Left lobe of liver (tissue), 2 donors: ENCODE data around the gene PPP6R3. TPM values are rescaled to one million over a fixed set of nuclear protein-coding genes. Genes with fewer than 3 reads are reported as not detected.
"Not testable (repeated sequence)": the region's sequence is repeated elsewhere in the genome, so short reads cannot be mapped to it uniquely, and the experiment has no call there.

Experiments used
- ATAC-seq: fragments of 200-7000 bp; cut with Tn5 transposase; one replicate; pipeline ENCODE4 v1.9.1; 2020; ENCODE audit warnings: mild to moderate bottlenecking, moderate library complexity
- DNase-seq: peaks from one replicate; pipeline ENCODE4 v3.0.0-alpha.2; 2020; ENCODE audit warnings: low spot score
- total RNA-seq: library from RNA; stranded (reverse); gene quantifications from one replicate; pipeline ENCODE4 v1.2.1, GENCODE V29; 2021
- donor health status: DM: no; HTN: no; CAD: no; lungs with moderate emphysema.
- donor health status: DM: no; HTN: yes; CAD: no.

PPP6R3 gene
- total RNA-seq, 1 donor from 2014 or later = 35.1 TPM

DNA sequence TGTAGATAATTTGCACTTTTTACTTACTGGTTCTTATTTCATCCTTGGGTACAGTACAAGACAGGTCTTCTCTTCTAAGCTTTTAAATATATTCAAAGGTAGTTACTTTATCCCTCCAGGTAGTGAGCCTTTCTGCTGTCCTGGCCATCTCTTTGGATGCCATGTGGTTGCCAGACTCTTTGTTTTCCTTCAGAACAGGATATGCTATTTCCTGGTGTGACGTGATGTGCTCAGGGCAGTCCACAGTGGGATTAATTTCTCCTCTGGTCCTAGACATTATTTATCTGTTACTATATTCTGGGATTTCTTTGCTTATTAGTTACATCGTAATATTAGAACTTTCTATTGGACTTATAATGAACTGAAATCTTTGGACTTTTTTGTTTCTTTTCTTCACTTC, 63.7 kb downstream of the PPP6R3 start:
- ATAC-seq = peak; percentile 20
- no peak for DNase-seq

DNA sequence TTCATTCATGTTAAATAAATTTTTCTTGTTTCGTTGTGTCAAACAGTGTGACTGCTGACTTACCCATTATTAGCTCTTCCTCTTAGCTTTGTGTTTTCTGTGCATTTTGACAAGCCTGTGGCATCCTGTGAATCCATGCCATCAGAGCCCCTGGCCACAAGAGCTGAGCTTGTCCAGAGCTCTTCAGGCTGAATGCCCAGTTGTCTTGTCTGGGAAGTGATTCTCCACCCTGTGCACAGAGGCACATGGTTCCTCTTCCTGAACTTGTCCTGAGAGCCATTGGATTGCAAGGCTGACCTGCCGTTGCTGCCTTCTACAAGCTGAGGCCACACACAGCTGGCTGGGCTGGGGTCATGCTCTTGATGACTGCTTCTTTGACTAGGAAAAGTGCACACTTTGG, 64.1 kb downstream of the PPP6R3 start:
- no peak for DNase-seq
- peak; percentile 22 for ATAC-seq

- DNase-seq (no peak), ATAC-seq (no peak)
Measured at GRCh38 chr11:68525336-68525735, 64.8 kb downstream of the PPP6R3 start.

GRCh38 chr11:68525930-68526329, 65.4 kb downstream of the PPP6R3 start:
- no peak for ATAC-seq

GRCh38 chr11:68527585-68527984, 67.0 kb downstream of the PPP6R3 start:
- DNase-seq (no peak), ATAC-seq (no peak)

More at GRCh38 chr11:68525930-68526329, 65.4 kb downstream of the PPP6R3 start:
- no peak for DNase-seq

DNA sequence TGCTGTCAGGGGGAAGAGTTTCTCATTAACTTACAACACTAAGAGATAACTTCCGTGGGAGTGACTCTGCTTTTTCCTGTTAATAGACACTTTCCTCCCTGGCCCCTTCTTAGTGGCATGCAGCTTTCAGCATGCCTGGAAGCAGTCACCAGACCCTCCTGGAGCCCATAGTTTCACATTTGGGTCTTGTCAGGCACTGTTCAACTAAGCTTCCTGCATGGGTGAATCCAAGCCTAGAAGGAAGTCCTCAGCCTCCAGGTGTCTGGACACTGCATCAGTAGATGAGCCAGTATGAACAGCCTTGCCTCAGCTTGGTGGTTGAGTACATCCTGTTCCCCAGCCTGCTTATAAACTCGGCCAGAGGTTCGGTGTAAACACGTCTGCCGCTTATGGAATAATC, 68.1 kb downstream of the PPP6R3 start:
- ATAC-seq (no peak), DNase-seq (no peak)

DNA sequence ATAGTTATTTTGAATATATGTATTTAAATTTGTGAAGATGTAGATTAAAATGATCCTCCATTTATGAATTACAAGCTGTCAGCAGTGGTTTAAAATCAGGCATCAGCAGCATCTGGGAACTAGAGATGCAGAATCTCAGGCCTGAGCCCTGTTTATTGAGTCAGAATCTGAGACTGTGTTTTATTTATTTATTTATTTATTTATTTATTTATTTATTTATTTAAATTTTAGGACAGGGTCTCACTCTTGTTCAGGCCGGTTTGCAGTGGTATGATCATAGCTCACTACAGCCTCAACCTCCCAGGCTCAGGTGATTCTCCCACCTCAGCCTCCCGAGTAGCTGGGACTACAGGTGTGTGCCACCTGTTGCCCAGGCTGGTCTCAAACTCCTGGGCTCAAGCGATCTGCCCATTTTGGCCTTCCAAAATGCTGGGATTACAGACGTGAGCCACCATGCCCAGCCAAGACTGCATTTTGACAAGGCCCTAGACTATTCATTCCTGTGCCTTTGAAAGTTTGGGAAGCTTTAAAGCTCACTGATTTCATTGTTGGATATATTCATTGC, 70.7 kb downstream of the PPP6R3 start:
- no peak for DNase-seq
- ATAC-seq = no peak

DNA sequence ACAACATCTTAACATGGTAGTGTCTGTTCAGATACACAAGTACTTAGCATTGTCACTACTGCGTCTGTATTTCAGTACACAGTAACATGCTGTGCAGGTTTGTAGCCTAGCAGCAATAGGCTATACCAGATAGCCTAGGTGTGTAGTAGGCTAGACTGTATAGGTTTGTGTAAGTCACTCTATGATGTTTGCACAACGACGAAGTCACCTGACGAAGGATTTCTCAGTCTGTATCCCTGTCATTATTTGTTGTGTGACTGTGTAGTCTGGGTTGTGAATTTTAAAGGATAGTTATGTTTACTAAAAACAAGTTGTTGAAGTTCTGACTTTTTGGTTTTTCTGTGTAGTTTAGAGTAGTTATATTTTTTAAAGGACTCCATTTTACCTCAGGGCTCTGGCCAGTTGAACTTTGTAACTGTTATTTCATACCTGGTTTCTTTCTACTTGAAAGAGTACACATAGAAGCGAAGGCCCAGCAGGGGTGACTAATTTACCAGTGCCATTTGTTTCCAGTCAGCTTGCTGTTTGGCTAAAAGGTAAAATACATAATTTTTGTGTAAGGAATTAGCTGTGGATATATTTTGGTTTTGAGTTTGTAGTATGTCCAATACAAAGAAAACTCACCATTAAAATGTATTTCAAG, 72.3 kb downstream of the PPP6R3 start:
- DNase-seq (no peak), ATAC-seq (peak; percentile 83)

DNA sequence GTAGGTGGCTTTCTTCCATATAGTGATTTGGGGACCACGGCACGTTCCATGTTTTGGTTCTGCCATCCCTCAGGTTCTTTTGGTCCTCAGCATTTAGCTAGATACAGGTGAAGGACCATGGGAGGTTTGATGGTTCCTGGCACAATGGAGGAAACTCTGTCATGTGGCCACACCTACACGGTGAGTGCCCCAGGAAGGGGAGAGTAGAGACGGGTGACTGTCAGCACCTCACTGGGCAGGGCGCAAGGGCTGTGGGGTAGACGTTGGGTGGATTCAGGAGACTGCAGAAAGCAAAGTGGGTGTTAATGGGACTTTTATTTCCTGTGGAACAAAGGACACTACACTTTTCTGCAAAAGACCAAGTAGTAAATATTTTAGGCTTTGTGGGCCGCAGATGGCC, 73.4 kb downstream of the PPP6R3 start:
- ATAC-seq = no peak
- no peak for DNase-seq

DNA sequence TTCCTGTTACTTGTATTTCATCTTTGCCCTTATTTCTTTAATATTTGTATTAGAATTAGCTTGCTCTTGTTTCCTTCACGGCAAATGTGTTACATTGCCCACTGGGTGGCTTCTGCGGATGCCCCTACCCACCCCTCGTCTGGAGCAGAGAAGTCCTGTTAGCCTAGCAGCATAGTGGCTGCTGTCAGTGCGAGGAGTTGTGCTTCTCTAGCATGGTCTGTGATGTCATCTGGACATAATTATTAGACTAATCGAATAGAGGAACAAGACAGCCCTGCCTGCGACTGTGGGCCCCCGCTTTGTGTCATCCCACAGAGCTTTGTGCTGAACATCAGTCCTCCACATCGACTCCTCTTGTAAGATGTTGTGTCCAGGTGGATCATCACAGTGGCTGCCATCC, 74.5 kb downstream of the PPP6R3 start:
- no peak for ATAC-seq
- DNase-seq = no peak

DNA sequence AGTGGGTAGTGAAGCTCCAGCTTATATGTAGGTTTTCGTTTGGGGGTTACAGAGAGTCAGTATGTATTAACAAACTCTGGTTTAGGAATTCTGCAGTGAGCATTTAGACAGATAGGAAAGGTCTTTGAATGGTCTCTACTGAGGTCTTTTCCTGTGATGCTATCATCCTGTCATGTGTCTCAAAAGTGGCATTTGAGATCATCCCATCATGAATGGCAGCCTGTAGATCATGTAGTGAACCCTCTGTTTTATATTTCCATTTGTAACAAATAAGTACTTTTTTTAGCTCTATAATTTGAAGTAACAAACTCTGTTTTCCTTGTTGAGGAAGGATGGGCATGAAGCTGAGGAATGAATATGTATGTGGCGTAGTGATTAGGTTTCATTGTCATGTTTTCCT, 76.2 kb downstream of the PPP6R3 start:
- no peak for ATAC-seq
- DNase-seq = no peak

- DNase-seq (no peak), ATAC-seq (no peak)
Measured at GRCh38 chr11:68538025-68538424, 77.5 kb downstream of the PPP6R3 start.

DNA sequence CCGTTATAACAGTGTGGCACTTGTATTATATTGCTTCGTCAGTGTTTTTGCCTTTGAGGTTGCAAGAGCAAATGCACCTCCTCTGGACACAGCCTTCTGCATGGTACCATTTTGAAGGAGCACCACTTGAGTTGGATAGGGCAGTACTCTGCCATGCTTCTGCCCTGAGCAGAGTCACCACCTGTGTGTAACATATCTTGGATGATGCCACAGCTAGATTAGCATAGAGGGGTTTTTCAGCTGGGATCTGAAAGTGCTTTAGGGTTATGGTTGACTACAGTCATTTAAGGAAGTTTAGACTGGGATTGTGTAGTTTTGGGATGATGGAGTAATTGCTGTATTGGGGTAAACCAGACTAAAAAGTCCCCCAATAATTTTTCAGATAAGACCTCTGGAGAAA, 78.8 kb downstream of the PPP6R3 start:
- no peak for DNase-seq
- ATAC-seq = no peak

- DNase-seq, ATAC-seq: not testable (repeated sequence)
Measured at GRCh38 chr11:68540504-68540903, 80.0 kb downstream of the PPP6R3 start.

GRCh38 chr11:68541116-68541515, 80.6 kb downstream of the PPP6R3 start:
- DNase-seq (no peak), ATAC-seq (no peak)

GRCh38 chr11:68541991-68542390, 81.4 kb downstream of the PPP6R3 start:
- DNase-seq (no peak), ATAC-seq (peak; percentile 35)

DNA sequence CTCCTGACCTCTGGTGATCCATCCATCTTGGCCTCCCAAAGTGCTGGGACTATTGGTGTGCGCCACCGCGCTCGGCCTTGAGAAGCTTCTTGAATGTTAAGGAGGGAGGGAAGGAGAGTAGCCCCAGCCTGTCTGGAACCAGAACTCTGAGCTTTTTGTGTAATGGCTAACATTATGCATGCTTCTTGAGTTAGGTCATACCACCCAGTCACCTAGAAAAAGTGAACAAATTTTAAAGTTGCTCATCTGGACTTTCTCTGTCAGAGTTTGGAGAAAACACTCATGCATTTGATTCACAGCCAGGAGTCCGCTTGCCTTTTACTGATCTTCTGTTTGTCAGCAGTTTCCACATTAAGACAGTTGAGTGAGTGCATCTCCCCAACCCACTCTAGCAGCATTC, 82.1 kb downstream of the PPP6R3 start:
- no peak for DNase-seq
- ATAC-seq = no peak

- no peak for DNase-seq
- no peak for ATAC-seq
Measured at GRCh38 chr11:68543594-68543993, 83.0 kb downstream of the PPP6R3 start.

DNA sequence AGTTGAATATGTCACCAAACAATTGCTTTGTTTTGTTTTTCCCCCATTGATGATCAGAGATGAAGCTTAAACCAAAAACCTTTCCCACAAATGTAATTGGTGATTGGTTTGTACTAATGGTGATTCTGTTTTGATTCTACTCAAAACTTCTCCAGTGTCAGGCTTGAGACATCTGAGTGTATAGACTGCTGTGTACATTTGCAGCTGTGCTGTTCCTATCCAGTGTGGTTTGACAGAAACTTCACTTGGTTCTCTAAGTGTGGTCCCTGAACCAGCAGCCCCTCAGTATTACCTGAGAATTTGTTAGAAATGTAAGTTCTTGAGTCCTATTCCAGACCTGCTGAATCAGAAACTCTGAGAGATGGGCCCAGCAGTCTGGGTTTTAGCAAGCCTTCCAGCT, 84.8 kb downstream of the PPP6R3 start:
- no peak for DNase-seq
- no peak for ATAC-seq

DNA sequence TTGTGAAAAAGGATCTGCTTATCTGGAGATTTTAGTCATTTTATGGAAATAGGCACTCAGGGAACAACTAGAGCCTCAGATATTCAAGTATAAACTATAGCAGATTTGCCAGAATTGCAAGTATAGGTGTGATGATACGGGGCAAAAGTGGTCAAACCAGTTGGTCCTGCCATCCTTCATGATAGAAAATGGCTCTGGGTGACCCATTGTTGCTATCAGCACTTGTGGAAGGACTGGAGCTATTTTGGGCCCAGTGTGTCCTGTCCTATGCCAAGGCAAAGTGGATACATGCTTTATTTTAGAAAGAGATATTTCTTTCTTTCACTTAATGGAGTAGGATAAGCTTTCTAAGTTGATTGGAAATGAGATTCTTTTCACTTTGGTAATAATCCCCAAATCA, 85.2 kb downstream of the PPP6R3 start:
- DNase-seq (no peak), ATAC-seq (no peak)

- DNase-seq (no peak), ATAC-seq (peak; percentile 14)
Measured at GRCh38 chr11:68546555-68546954, 86.0 kb downstream of the PPP6R3 start.

DNA sequence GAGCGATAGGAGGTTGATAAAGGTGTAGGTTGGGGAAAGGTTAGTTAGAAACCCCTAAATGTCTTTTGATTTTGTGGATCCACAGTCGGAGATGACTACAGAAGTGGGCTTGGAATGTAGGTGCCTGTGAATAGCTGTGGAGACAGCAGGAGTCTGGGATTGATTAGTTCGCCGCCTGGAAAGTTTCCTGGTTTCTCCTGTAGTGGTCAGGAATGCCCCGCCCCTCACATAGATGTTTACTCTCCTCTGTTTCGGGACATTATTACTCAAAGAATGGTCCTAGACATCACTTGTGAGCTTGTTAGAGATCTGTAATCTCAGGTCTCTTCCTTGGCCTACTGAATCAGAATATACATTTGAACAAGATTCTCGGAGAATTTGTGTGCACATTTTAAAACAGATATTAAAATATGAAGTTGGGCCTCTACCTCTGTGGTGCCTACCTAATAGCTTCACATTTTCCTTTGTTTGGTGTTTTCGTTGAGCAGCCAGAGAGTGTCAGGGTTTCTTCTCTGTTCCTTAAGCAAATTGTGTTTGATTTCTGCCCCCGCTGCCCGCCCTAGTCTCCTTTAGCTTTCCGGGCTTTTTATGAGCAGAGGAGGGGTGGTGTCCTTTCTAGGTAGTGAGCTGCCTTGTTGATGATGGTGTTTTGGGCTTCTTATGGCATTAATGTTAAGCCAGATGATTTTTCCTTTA, 89.4 kb downstream of the PPP6R3 start:
- DNase-seq = no peak
- no peak for ATAC-seq

- ATAC-seq = no peak
- DNase-seq = no peak
Measured at GRCh38 chr11:68550485-68550817, 89.9 kb downstream of the PPP6R3 start.
